Measurements from ENCODE around the gene VPS37B.

GRCh38 chr12:122870163-122870842 is 25.6 kb downstream of the VPS37B start:
- TF ChIP-seq, protein P1, sequence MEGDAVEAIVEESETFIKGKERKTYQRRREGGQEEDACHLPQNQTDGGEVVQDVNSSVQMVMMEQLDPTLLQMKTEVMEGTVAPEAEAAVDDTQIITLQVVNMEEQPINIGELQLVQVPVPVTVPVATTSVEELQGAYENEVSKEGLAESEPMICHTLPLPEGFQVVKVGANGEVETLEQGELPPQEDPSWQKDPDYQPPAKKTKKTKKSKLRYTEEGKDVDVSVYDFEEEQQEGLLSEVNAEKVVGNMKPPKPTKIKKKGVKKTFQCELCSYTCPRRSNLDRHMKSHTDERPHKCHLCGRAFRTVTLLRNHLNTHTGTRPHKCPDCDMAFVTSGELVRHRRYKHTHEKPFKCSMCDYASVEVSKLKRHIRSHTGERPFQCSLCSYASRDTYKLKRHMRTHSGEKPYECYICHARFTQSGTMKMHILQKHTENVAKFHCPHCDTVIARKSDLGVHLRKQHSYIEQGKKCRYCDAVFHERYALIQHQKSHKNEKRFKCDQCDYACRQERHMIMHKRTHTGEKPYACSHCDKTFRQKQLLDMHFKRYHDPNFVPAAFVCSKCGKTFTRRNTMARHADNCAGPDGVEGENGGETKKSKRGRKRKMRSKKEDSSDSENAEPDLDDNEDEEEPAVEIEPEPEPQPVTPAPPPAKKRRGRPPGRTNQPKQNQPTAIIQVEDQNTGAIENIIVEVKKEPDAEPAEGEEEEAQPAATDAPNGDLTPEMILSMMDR (IDR thresholded peaks at IDR 0.05): no peak
- TF ChIP-seq POLR2AphosphoS5 (IDR thresholded peaks at IDR 0.05; ENCODE audit: insufficient read depth in 1 of 2, low read depth in 1 of 2): no peak
